GM11168 (cell line): ENCODE data around the gene CLDN14.

ENCODE experiments used
- in situ Hi-C: fragments of 300-500 bp; cut with MboI; formaldehyde crosslinking; loops from one replicate; pipeline ENCODE4 v1.12.0; 2022; ENCODE audit warnings: low sequenced_read_pairs; ENCODE audit not compliant: unreplicated experiment

The CLDN14 gene

DNA sequence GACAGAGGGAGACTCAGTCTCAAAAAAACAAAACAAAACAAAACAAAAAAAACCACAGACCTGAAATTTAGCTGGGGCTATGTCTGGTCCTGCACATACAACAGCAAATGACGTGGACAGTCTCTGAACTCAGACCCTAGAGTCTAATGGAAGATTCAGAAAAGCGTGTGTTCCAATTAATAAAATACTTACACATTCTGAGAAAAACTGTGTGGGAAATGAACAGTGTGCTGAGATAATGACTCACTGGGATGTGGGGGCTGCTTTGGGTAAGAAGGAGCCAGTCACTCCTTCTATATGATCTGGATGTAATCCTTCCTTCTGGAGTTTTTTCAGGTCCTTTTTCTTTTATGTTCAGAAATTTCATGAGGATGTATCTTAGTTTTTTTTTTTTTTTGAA, 29.4 kb downstream of the CLDN14 start:
- in situ Hi-C loops: no loop called here

DNA sequence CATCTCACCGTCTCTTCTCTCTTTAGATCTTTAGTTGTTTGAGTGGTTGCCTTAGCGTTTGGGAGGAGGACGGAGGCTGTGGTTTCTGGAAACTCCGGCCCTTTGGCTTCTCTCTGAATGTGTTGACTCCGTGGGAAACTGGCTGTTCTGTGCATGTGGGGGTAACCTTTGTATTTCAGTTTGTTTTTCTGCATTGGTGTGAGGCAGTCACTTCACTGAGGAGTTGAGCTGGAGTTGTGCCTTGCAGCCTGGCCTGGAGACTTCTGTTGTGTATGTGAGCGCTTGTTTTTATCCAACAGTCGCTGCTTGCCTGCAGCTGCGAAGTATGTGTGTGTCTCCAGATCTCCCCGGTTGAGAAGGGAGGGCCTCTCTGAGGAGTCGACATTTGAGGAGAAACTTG, 33.6 kb downstream of the CLDN14 start:
- in situ Hi-C loops: no loop called here

DNA sequence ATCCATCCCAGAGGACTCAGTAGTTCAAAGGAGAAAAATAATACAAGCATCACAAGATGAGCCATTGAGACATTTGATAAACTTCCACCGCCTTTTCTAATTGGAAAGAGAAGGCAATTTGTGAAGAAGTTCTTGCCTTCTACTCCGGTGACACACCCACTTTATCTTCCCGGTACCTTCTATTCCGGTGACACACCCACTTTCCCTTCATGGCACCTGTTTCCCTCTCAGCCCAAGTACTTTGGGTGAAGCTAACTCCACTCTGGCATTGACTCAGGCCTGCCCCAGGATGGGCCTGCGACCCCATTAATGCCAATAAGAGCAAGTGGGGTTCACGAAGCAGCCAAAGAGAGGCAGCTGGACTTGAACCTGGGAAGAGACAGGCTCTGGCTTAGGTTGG, 38.2 kb downstream of the CLDN14 start:
- in situ Hi-C loops: no loop called here

DNA sequence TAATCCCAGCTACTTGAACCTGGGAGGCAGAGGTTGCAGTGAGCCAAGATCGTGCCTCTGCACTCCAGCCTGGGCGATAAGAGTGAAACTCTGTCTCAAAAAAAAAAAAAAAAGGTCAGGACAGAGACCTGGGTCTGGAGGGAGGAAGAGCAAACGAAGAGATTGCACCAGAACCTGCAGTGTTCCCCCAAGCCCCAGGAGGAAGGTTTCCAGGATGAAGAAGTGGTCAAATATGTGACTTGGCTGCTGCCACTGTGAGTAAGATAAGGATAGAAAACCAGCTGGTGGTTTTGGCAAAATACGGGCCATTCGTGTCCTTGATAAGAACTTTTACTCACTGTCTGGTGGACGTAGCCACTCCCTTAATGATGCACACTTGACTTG, 42.2 kb downstream of the CLDN14 start:
- in situ Hi-C loops: no loop called here

DNA sequence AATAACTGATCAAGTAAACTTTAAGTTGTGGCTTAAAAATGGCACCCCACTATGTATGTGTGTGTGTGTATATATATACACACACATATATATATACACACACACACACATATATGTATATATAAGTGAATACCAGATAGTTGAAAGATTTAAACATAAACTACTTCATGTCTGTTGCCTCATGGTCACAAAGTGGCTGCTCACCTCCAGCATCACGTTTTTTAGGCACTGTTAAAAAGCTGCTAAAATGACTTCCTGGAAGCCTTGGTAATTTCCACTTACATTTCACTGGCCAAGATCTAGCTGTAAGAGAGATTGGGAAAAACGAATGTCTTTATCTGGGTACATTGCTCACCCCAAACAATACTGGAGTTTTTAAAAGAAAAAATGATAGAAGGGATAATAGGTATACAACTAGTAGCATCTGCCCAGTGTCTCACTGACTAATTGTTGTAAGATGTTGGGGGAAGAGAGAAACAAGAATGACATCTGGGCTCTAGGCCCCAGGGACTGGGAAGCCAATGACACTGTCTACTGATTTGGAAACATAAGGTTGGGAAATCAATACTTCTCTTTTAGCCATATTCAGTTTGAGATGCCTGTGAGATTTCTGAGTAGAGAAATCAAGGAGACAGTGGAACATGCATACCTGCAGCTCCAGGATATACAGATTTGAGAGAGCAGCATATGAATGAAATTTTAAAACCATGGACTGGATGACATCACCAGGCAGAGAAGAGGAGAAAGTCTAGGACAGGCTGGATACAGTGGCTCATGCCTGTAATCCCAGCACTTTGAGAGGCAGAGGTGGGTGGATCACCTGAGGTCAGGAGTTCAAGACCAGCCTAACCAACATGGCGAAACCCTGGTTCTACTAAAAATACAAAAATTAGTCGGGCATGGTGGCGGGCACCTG, 42.8 kb downstream of the CLDN14 start:
- in situ Hi-C loops: no loop called here

DNA sequence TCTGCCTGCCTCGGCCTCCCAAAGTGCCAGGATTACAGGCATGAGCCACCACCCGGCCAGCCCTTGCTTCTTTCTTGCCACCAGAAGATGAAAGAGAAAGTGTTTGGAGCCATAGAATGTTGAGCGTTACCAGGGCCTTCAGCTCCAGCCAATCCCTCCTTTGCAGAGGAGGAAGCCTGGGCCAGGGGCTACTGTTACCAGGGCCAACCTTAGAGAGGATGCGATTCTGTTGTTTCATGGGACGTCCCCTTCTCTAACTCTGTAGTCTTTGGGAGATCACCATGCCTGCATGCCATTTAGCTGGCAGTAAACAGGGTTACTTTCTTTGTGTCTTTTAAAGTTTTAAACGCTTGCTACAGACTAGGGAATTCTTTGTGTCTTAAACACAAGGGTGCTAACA, 45.8 kb downstream of the CLDN14 start:
- in situ Hi-C loops: no loop called here

DNA sequence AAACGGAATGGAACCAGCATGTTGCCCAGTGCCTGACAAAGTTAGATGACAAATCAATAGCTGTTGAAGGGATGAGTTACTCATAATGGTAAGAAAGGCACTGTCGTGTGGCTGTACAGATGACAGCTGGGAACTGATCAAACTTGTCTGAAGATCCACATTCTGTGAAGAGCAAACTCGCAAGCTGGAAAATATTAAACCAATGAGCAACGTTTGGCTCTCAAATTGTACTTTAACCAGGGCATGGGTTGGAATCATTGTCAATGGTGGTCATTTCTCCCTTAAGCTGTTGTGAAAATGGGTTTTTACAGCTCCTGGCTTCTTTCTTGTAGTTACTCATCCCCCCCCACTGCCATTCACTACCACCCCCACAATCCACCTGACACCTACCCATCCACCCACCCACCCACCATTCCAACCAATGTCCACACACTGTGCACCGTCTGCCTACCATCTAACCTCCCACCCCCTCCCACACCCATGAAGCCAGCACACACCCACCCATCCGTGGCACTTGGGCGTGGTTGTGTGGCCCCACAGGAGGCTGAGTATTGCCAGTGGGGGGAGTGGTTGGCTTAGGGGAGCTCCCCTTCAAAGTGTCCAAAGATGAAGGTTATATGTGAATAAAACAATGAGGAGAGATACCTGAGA, 46.7 kb downstream of the CLDN14 start:
- in situ Hi-C loops: no loop called here

DNA sequence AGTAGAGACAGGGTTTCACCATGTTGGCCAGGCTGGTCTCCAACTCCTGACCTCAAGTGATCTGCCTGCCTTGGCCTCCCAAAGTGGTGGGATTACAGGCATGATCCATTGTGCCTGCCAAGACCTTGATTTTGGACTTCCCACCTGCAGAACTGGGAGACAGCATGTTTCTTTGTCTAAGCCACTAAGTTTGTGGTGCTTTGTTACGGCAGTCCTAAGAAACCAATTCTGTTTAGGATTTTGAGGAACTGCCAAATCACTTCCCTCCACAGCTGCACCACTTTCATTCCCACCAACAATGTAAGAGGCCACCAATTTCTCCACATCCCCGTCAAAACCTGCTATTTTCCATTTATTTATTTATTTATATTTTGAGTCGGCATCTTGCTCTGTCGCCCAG, 48.7 kb downstream of the CLDN14 start:
- in situ Hi-C loops: no loop called here

DNA sequence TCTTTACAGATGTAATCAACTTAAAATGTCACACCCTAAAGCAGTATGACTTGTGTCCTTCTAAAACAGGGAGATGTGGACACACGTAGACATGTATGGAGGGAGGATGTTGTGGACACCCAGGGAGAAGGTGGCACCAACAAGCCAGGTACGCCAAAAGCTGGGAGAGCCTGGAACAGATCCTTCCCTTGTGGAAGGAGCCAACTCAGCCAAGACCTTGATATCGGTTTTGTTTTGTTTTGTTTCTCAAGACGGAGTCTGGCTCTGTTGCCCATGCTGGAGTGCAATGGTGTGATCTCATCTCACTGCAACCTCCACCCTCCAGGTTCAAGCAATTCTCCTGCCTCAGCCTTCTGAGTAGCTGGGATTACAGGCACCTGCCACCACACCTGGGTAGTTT, 49.1 kb downstream of the CLDN14 start:
- in situ Hi-C loops: no loop called here

DNA sequence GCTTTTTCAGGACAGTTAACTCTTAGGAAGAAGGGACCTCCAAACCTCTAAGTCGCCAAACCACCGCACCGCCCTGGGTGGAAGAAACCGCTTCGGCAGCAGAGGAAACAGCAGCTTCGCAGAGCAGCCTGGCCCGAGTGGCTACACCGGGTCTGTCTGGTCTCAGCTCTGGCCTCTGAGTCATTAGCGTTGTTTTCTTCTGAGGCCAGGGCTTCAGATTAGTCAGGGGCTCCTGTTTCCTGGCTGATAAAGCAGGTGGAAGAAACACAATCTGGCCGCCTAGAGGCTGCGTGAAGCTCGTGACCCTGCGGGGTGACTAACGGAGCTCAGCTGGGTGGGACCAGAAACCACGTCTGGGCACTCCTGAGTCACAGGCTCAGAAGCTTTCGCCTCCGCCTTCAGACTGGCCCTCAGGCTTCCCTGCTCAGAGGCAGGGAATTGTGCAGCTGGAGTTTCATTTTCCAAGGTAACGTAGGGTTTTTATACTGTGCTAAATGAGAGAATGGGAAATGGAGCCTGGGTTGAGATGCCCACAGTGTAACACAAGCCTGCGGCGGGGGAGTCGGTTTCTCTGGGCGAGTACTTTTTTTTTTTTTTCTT, 49.9 kb downstream of the CLDN14 start:
- in situ Hi-C loops: loop anchor here (10.0 kb wide), 1 partner anchor 155 kb away; no protein-coding TSS in a partner anchor

DNA sequence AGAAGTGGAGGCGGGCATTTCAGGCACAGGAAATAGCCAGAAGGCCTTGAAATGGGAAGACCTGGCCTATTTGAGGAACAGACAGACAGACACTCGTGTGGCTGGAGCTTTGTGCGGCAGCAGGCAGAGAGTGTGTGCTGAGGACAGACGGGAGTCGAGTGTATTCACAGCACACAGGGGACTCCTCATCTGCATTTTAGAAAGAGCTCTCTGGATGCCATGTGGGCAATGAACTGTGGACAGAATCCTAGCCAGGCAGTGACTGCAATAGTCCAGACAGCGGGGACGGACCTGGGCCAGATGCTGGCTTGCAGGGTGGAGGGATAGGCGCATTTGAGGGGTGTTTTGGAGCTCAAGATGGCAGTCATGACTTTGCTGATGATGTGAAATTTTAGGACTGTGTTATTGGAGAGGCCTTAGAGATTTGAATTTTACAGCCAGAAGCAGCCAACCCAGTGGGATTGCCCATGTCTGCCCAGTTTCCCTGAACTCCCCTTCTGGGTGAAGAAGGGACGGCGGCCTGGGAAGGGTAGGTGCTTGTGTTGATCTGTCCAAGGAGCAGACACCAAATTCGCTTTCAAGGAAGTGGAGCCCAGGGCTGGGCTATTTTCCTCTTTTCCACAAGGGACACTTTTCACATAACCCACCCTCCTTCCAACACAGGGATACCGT, 51.0 kb downstream of the CLDN14 start:
- in situ Hi-C loops: loop anchor here (10.0 kb wide), 1 partner anchor 156 kb away; no protein-coding TSS in a partner anchor

DNA sequence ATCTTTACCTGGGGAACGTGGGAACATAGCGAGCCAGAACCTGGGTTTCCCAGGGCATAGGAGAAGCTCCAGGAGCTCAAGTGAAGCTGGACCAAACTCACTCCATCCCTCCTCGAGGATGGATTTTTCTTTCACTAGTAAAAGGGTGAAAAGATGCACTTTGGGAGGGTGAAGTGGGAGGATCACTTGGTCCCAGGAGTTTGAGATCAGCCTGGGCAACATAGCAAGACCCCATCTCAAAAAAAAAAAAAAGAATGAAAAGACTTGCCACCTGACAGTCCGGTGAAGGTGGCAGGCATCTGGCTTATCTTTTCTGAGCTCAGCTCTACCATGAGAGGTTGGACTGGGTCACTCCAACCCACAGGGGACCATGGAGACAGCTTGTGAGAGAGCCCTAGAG, 52.4 kb downstream of the CLDN14 start:
- in situ Hi-C loops: loop anchor here (10.0 kb wide), 1 partner anchor 157 kb away; no protein-coding TSS in a partner anchor

DNA sequence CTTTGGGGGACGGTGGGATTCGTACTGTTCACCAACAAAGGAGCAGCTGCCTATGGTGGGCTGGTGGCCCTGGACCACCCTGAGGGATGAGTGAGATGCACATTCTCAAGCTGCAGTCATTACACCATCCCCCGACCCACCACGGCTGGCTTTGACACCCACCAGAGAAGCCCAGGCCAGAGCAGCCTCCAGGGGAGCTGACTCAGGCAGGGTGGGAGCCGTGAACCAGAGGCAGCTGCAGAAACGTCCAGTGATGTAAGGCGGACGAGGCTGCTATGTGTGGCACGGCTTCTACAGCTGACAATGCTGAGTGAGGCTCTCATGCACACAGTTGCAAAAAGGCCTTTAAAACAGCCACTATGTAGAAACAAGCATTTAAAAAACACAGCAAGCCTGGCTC, 54.6 kb downstream of the CLDN14 start:
- in situ Hi-C loops: loop anchor here (10.0 kb wide), 1 partner anchor 160 kb away; no protein-coding TSS in a partner anchor

DNA sequence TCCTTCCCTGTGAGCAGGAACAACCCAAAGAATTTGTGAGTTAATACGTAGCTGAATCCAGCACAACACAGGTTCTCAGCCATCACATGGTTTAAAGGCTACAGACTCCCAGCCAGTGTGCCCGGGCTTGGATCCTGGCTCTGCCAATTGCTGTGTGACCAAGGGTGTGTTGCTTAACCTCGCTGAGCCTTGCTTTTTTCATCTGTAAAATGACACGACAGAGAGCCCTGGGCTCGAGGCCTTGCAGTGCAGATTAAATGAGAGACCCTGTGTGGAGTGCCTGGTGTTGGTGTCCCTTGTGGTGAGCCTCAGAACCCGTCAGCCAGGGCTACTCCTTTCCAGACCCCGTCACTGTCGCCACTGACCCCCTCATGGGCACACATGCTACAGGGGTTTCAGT, 55.3 kb downstream of the CLDN14 start:
- in situ Hi-C loops: loop anchor here (5.0 to 10.0 kb wide), 2 partner anchors 78 to 160 kb away; no protein-coding TSS in a partner anchor

DNA sequence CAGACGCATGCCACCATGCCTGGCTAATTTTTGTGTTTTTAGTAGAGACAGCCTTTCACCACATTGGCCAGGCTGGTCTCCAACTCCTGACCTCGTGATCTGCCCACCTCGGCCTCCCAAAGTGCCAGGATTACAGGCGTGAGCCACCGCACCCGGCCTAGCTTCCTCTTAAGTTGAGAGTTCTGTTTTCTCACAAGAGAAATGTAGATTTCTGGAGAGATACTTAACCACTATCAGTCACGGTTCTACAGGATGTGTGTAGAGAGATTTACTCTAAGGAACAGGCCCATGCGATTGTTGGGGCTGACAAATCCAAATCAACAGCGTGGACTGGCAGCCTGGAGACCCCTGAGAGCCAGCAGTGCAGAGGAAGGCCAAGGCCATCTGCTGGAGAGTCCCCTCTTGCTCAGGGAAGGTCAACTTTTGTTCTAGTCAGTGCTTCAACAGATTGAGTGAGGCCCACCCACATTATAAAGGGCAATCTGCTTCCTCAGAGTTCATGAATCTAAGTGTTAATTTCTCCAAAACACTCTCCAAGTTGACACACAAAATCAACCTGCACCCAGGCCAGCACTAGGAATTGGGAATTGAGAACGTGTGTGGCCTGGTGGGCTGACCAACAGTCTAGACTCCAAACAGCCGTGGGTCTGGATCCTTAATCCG, 56.0 kb downstream of the CLDN14 start:
- in situ Hi-C loops: loop anchor here (5.0 to 10.0 kb wide), 2 partner anchors 78 to 161 kb away; no protein-coding TSS in a partner anchor

DNA sequence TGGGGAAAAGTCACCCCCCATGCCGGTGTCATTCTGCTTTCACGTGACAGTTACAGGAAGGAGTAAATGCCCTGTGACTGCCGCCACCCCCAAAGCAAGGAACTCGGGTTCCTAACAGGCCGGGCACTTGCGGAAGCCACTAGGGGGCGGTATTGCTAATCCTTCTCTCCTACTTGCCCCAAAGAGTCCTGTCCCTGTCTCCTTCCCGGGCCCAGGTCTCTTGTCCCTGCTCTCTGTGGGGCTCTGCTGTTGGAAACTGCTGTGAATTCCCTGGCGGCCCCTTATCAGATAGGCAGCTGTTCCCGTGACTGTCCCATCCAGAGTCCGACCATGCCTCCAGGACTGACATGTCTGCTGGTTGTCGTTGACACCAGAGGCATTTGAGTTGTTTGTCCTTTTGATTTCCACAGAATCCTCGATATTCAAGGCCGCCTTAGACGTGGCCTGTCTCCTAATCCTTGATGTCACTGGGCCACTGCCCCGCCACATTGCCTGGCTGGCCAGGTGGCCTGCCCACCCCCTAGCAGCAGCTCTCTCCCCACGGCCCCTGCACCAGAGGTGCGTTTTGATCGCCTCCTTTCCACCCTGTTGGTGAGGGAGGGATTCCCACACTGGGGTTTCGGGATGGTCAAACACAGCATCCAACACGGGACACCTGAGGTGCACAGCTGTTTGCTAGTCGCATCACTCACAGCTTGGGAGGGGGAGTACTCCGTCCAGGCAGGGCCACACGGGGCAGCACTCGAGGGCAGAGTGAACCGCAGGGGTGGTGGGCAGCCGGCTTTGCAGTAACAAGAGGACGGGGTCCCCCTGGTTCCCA, 57.4 kb downstream of the CLDN14 start:
- in situ Hi-C loops: loop anchor here (5.0 to 10.0 kb wide), 2 partner anchors 80 to 162 kb away; no protein-coding TSS in a partner anchor

DNA sequence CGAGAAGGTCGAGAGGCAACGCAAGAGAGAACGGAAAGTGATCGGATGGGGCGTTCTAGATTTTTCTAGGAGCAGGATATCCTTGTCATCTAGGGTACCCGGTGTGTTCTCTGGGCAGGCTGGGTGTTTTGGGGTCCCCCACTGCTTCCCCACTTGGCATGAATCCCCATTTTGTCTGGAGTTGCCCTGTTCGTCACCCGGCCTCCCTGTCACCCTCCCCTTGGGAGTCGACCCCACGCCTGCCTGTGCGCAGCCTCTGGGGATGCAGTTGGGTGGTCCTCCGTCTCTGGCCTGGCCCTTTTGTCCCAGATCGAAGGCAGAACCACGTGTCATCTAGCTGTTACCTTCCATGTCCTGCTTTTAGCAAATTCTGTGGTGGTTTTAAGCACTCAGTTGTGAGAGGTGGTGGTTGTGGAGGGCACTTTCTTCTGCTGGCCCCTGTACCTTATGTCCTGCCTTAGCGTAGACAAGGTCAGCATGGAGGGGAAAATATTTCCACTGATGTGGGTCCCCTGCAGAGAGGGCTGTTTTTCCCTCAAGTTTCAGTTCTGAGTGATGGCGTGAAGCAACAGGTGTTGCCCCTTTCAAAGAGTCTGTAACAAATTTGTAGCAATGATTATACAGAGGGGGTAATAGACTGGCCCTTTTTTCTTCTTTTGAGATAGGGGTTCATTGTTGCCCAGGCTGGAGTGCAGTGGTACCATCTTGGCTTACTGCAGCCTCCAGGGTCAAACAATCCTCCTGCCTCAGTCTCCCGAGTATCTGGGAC, 59.2 kb downstream of the CLDN14 start:
- in situ Hi-C loops: loop anchor here (5.0 to 10.0 kb wide), 2 partner anchors 82 to 164 kb away; no protein-coding TSS in a partner anchor

DNA sequence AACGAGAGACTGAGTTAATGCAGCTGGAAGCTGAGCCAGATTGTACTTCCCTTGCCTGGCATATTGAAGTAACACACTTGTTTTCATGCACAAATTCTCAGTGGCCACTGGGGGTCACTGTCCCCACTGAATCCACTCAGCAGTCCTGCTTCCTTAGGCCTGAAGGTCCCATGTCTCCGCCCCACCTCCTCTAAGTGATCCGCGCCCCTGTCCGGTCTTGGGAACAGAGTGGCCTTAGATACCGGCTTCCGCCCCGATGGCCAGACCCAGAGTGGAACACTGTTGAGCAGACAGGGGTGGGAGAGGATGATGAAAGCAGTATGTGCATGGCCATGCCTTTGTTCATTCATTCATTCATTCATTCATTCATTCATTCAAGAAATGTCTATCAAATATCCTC, 59.9 kb downstream of the CLDN14 start:
- in situ Hi-C loops: loop anchor here (5.0 to 10.0 kb wide), 2 partner anchors 82 to 165 kb away; no protein-coding TSS in a partner anchor
